ENCODE results near the gene UTY. TPM values are rescaled to one million over a fixed set of nuclear protein-coding genes. Genes with fewer than 3 reads are reported as not detected.

The UTY gene
- total RNA-seq, 4 donors from 2014 or later = 0.06 to 48.8 (median 32.9) TPM; not detected in 1

DNA sequence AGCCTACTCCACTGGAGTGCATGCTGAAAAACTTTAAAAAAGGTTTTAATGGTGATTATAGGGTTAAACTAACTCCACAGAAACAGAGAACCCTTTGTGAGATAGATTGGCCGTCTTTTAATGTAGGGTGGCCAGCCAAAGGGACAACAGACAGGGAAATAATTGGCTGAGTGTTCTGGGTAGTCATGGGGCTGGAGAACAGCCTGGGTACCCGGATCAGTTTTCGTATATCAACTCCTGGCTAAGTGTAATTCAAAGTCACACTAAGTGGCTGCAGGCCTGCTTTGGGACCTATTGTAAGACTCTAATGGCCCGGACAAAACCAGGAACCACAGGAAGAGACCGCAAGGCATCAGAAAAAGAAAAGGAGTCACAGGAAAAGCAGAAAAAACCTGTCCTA is 139.9 kb downstream of the UTY start:
- Histone ChIP-seq H3K36me3 (peaks cover 0 to 64% (median 0%) of the 10 kb centered on the region in 3 donors), H3K27me3 (no peaks in the 10 kb centered on the region), H3K27ac (no peak overlapping the region), H3K9me3 (no peaks in the 10 kb centered on the region), H3K4me3 (no peak overlapping the region), H3K4me1 (no peaks in the 10 kb centered on the region)
- no peak for DNase-seq
- WGBS, 2 donors = 69% methylated on average over 5 of the region's 5 CpGs; no CpG with 5 or more reads in 1 of the 2 donors
- TF ChIP-seq POLR2A (IDR thresholded peaks at IDR 0.05) = no peak
- TF ChIP-seq, protein P1, sequence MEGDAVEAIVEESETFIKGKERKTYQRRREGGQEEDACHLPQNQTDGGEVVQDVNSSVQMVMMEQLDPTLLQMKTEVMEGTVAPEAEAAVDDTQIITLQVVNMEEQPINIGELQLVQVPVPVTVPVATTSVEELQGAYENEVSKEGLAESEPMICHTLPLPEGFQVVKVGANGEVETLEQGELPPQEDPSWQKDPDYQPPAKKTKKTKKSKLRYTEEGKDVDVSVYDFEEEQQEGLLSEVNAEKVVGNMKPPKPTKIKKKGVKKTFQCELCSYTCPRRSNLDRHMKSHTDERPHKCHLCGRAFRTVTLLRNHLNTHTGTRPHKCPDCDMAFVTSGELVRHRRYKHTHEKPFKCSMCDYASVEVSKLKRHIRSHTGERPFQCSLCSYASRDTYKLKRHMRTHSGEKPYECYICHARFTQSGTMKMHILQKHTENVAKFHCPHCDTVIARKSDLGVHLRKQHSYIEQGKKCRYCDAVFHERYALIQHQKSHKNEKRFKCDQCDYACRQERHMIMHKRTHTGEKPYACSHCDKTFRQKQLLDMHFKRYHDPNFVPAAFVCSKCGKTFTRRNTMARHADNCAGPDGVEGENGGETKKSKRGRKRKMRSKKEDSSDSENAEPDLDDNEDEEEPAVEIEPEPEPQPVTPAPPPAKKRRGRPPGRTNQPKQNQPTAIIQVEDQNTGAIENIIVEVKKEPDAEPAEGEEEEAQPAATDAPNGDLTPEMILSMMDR (IDR thresholded peaks at IDR 0.05) = no peak
- intact Hi-C loops (cut with DNase I) = no loop called here

DNA sequence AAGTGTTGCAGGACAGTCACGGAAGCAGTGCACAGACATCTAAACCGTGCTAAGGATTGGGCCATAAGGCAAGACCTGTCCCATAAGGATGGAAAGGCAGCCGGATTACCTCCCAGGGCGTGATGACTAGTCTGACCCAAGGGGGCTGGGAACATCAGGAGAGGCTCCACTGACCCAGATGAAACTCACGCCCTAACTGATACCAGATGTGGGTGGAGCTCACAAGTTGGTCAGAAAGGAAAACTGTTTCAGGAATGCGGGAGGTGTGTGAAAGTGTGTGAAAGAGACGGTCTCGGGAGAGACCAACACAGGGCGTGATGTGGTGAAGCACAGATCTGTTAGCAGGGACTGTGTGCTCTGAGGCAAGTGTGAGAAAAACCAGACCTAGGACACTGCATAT is 140.5 kb downstream of the UTY start:
- no peaks in the 10 kb centered on the region for H3K27me3 ChIP-seq
- no peaks in the 10 kb centered on the region for H3K9me3 ChIP-seq
- TF ChIP-seq, protein P1 (IDR thresholded peaks at IDR 0.05) = no peak
- TF ChIP-seq POLR2A (IDR thresholded peaks at IDR 0.05) = no peak
- no peak overlapping the region for H3K4me3 ChIP-seq
- intact Hi-C loops (cut with DNase I) = no loop called here
- H3K36me3 ChIP-seq = peaks cover 0 to 66% (median 0%) of the 10 kb centered on the region in 3 donors
- no peaks in the 10 kb centered on the region for H3K4me1 ChIP-seq
- no peak overlapping the region for H3K27ac ChIP-seq
- WGBS, 2 donors = 97% methylated on average over 4 of the region's 9 CpGs; no CpG with 5 or more reads in 1 of the 2 donors
- DNase-seq = no peak

DNA sequence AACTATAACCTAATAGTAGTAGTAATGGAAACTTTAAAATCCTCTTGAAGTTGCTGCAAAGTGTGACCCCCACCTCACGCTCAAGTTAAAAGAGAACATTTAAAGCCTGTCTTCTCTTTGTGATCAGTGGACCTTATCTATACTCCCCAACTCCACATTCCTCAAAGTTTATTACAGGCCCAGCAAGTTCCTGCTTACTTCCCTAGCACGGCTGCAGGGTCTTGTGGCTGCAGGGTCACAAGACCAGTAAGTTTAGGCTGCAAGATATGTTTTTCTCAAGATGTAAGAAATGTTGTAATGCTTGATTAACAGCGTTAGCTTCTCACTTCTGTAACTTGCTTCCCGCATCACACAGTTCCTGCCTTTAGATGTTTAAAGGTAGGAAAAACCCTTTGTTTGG is 141.1 kb downstream of the UTY start:
- no peaks in the 10 kb centered on the region for H3K27me3 ChIP-seq
- H3K4me1 ChIP-seq = no peaks in the 10 kb centered on the region
- H3K9me3 ChIP-seq = no peaks in the 10 kb centered on the region
- DNase-seq = no peak
- 67% methylated on average over 1 of the region's 4 CpGs; no CpG with 5 or more reads in 1 of the 2 donors for WGBS, 2 donors
- TF ChIP-seq POLR2A (IDR thresholded peaks at IDR 0.05) = no peak
- TF ChIP-seq, protein P1 (IDR thresholded peaks at IDR 0.05) = no peak
- H3K27ac ChIP-seq = no peak overlapping the region
- H3K4me3 ChIP-seq = no peak overlapping the region
- intact Hi-C loops (cut with DNase I) = no loop called here
- H3K36me3 ChIP-seq = peaks cover 0 to 73% (median 0%) of the 10 kb centered on the region in 3 donors

DNA sequence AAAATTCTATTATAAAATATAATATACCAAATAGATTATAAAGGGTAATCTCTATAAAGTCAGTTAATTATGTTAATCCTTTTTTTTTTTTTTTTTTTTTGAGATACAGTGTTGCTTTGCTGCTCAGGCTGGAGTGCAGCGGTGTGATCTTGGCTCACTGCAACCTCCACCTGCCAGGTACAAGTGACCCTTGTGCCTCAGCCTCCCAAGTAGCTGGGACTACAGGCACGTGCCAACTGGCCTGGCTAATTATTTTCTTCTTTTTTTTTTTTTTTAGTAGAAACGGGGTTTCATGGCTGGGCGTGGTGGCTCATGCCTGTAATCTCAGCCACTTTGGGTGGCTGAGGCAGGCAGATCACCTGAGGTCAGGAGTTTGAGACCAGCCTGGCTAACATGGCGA is 141.9 kb downstream of the UTY start:
- H3K36me3 ChIP-seq = peaks cover 0 to 72% (median 0%) of the 10 kb centered on the region in 3 donors
- no peaks in the 10 kb centered on the region for H3K27me3 ChIP-seq
- intact Hi-C loops (cut with DNase I) = no loop called here
- H3K27ac ChIP-seq = no peak overlapping the region
- DNase-seq = no peak
- TF ChIP-seq, protein P1 (IDR thresholded peaks at IDR 0.05) = no peak
- no peak for TF ChIP-seq POLR2A (IDR thresholded peaks at IDR 0.05)
- 93% methylated on average over 3 of the region's 5 CpGs; no CpG with 5 or more reads in 1 of the 2 donors for WGBS, 2 donors
- no peak overlapping the region for H3K4me3 ChIP-seq
- H3K9me3 ChIP-seq = no peaks in the 10 kb centered on the region
- no peaks in the 10 kb centered on the region for H3K4me1 ChIP-seq

DNA sequence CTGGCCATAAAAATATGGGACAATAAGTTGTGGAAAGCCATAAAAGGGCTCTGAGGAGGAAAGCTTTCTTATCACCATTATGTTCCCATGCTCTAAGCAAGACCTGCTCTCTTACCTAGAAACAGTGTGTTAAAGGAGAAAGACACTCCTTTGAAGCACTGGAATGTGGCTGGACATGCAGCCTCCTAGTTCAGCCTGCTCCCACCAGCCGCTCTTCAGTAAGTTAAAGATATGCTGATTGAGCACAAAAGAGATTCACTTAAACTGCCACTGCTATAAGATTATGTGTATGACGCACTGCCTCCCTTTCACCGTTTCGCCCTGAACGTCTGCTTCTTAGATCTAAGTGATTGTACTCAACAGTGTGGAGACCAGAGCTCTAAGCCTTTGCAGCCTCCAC is 146.0 kb downstream of the UTY start:
- no peak for TF ChIP-seq POLR2A (IDR thresholded peaks at IDR 0.05)
- TF ChIP-seq, protein P1 (IDR thresholded peaks at IDR 0.05) = no peak
- intact Hi-C loops (cut with DNase I) = no loop called here
- H3K36me3 ChIP-seq = peaks cover 0 to 44% (median 0%) of the 10 kb centered on the region in 3 donors
- no peak overlapping the region for H3K27ac ChIP-seq
- 96% methylated on average over 4 of the region's 5 CpGs; no CpG with 5 or more reads in 1 of the 2 donors for WGBS, 2 donors
- H3K4me1 ChIP-seq = peaks cover 0 to 5% (median 0%) of the 10 kb centered on the region in 3 donors
- no peaks in the 10 kb centered on the region for H3K27me3 ChIP-seq
- no peaks in the 10 kb centered on the region for H3K9me3 ChIP-seq
- no peak overlapping the region for H3K4me3 ChIP-seq
- DNase-seq = no peak
